OCI-LY7 (cell line): ENCODE data around the gene MXD4.

Experiments
- CTCF ChIP-seq: fragments of 200-600 bp; sonication (generic); conservative IDR thresholded peaks from 2 replicates; pipeline ENCODE4 v1.5.1; 2014; ENCODE audit warnings: mild to moderate bottlenecking, antibody characterized with exemption, low read length, moderate library complexity, mixed read lengths
- EZH2phosphoT487 ChIP-seq: fragments of 200-600 bp; sonication (generic); IDR thresholded peaks from 2 replicates; pipeline ENCODE4 v1.6.1; 2018; ENCODE audit warnings: low read depth, borderline replicate concordance, mild to moderate bottlenecking, mixed run types, antibody characterized with exemption, low read length, moderate library complexity, mixed read lengths

DNA sequence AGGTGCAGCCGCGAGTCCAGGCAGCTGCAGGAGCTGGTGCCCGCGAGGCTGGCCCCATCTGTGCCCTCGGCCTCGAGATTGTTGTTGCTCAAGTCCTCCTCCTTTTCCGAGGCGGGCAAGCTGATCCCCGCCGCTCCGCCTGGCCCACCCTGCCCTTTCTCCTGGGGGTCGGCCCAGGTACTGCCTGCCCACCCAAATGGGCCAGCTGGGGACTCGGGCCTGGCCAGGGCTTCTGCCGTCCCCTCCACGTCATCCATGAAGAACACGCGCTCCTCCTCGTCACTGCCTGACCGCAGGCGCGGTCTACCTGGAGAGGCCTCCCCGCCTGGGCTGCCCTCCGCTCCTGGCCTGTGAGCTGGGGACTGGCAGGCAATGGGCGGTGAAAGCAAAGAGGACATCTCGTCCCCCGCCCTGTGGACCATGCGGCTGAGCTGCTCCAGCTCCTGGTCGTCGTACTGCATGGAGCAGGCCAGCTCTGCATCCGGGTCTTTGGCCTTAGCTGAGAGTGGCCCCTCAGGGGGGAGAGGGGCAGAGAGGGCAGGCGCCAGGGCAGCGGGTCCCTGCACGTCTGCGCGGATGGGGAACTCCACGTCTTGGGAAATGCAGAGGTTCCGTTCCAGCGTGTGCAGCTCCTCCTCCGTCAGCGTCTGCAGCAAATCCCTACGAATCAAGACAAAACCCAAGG lies 43.1 kb upstream of the MXD4 start:
- TF ChIP-seq CTCF, result no peak
- no peak for TF ChIP-seq EZH2phosphoT487
